ENCODE data around the gene ARHGEF12. TPM values are rescaled to one million over a fixed set of nuclear protein-coding genes. Genes with fewer than 3 reads are reported as not detected.

Gene ARHGEF12
- total and polyA plus RNA-seq, 10 of the 15 experiments (the other 5 are each of a cell fraction or from before 2014, with no cell fraction given): 2.7 to 40.8 (median 20.9) TPM

DNA sequence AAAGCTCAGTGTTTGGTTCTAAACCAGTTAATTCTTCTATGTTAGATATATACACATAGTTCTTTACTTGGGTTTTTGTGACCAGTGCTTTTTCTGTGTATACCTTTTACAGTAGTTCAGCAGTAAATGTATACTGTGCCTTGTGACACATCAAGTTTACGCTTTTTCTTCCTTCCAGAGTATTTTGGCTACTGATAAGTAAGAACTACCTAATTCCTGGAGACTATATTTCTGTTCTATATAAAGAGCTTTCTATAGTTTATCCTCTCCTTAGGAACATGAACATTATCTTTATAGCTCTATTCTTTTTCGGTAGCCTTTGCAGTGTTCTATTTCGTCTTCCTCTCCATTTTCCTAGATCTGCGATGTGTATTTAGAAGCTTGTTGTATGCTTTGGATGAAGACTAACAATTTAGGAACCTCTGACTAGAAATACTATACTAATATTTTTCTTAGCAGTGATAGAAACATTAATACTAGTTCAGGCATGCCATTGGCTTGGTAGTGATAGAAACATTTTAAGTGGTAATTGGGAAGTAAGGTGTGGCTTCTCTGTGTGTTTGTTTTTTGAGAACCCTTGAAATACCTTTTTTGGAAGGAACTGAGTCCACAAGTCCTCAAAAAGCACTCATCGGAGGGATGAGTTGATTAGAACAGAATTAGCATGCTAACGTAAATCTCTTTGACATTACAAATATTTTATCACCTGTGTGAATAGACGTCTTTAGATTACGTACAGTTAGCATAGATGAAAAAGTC, 74.6 kb downstream of the ARHGEF12 start:
- BruUV-seq (replicated peaks): no TSS peak
- in situ Hi-C loops (cut with MboI): no loop called here
- ChIA-PET CTCF (interaction anchor here (0.7 to 2.4 kb wide), 10 partner anchors 9 to 106 kb away, joined by 3 to 15 read pairs (median 4); no protein-coding TSS in a partner anchor), POLR2A (interaction anchor here (0.7 to 1.2 kb wide), 3 partner anchors 10 to 15 kb away, joined by 3 to 4 read pairs (median 3); no protein-coding TSS in a partner anchor), RAD21 (ENCODE audit: unreplicated experiment) (interaction anchor here (0.7 to 3.4 kb wide), 5 partner anchors 10 to 345 kb away, joined by 3 to 16 read pairs (median 4); no protein-coding TSS in a partner anchor), SMC1A (ENCODE audit: uncharacterized antibody, unreplicated experiment) (interaction anchor here (1.1 to 4.7 kb wide), 14 partner anchors 10 to 85 kb away, joined by 3 to 28 read pairs (median 4); no protein-coding TSS in a partner anchor)
- Histone ChIP-seq H3K27me3 (replicated peaks in 1 of 2; ENCODE audit: control insufficient read depth in 2 of 2, insufficient read depth in 2 of 2, low read length in 1 of 2) (no peaks in the 10 kb centered on the region), H3K9ac (ENCODE audit: control insufficient read depth, insufficient read depth, low read length) (no peak overlapping the region), H4K20me1 (ENCODE audit: control insufficient read depth, insufficient read depth) (no peaks in the 10 kb centered on the region), H3K79me2 (ENCODE audit: control insufficient read depth, insufficient read depth, low read length) (no peaks in the 10 kb centered on the region), H3K4me1 (ENCODE audit: control insufficient read depth, insufficient read depth, low read length) (no peaks in the 10 kb centered on the region), H3K27ac (ENCODE audit: control insufficient read depth, insufficient read depth) (no peak overlapping the region), H3K4me2 (ENCODE audit: control insufficient read depth, insufficient read depth) (no peak overlapping the region), H2AFZ (ENCODE audit: control insufficient read depth, low read depth, low read length) (no peak overlapping the region), H3K9me3 (replicated peaks; ENCODE audit: control insufficient read depth, insufficient read depth, low read length) (no peaks in the 10 kb centered on the region), H3K4me3 (no peak overlapping the region), H3K36me3 (ENCODE audit: control insufficient read depth in 2 of 2, insufficient read depth in 2 of 2, low read length in 1 of 2) (peaks cover 0 to 2% of the 10 kb centered on the region in 2 experiments; a peak in 1 of 4 replicates)
- 97% methylated on average over 8 of the region's 8 CpGs for WGBS (ENCODE audit: insufficient coverage, insufficient replicate concordance, low lambda C conversion rate, missing lambda C conversion rate)
- no peak for FAIRE-seq
- no peak for ATAC-seq
- DNase-seq (ENCODE audit: low read depth, low spot score): no peak
- intact Hi-C loops (cut with micrococcal nuclease; ENCODE audit: unreplicated experiment): no loop called here
- TF ChIP-seq ZBTB33 (IDR thresholded peaks at IDR 0.05) (no peak), ETV6 (conservative IDR thresholded peaks at IDR 0.05 in 1 of 2, IDR thresholded peaks at IDR 0.05 in 1 of 2; ENCODE audit: borderline replicate concordance in 1 of 2, low read depth in 1 of 2) (no peak), MEF2B (IDR thresholded peaks at IDR 0.05; ENCODE audit: partially characterized antibody, poor library complexity, severe bottlenecking) (no peak), ZNF217 (IDR thresholded peaks at IDR 0.05) (no peak), ATF3 (IDR thresholded peaks at IDR 0.05; ENCODE audit: borderline replicate concordance, extremely low read depth, low read depth, low read length) (no peak), HDAC2 (IDR thresholded peaks at IDR 0.05) (no peak), TCF7 (IDR thresholded peaks at IDR 0.05; ENCODE audit: borderline replicate concordance) (no peak), SMAD5 (IDR thresholded peaks at IDR 0.05; ENCODE audit: low read depth) (no peak), BRCA1 (IDR thresholded peaks at IDR 0.05; ENCODE audit: low read depth, low read length) (no peak)
- TF ChIP-seq, protein P1, sequence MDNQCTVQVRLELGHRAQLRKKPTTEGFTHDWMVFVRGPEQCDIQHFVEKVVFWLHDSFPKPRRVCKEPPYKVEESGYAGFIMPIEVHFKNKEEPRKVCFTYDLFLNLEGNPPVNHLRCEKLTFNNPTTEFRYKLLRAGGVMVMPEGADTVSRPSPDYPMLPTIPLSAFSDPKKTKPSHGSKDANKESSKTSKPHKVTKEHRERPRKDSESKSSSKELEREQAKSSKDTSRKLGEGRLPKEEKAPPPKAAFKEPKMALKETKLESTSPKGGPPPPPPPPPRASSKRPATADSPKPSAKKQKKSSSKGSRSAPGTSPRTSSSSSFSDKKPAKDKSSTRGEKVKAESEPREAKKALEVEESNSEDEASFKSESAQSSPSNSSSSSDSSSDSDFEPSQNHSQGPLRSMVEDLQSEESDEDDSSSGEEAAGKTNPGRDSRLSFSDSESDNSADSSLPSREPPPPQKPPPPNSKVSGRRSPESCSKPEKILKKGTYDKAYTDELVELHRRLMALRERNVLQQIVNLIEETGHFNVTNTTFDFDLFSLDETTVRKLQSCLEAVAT (IDR thresholded peaks at IDR 0.05): no peak
- TF ChIP-seq, protein P2, sequence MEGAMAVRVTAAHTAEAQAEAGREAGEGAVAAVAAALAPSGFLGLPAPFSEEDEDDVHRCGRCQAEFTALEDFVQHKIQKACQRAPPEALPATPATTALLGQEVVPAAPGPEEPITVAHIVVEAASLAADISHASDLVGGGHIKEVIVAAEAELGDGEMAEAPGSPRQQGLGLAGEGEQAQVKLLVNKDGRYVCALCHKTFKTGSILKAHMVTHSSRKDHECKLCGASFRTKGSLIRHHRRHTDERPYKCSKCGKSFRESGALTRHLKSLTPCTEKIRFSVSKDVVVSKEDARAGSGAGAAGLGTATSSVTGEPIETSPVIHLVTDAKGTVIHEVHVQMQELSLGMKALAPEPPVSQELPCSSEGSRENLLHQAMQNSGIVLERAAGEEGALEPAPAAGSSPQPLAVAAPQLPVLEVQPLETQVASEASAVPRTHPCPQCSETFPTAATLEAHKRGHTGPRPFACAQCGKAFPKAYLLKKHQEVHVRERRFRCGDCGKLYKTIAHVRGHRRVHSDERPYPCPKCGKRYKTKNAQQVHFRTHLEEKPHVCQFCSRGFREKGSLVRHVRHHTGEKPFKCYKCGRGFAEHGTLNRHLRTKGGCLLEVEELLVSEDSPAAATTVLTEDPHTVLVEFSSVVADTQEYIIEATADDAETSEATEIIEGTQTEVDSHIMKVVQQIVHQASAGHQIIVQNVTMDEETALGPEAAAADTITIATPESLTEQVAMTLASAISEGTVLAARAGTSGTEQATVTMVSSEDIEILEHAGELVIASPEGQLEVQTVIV (IDR thresholded peaks at IDR 0.05; ENCODE audit: borderline replicate concordance, partially characterized antibody): no peak
